COLO668 (cell line): ENCODE measurements around the gene MYOM3.

Source experiments
- DNase-seq: peaks from one replicate; lab custom pipeline; 2025; ENCODE audit not compliant: unreplicated experiment; lab: John Stamatoyannopoulos, UW

The MYOM3 gene

DNA sequence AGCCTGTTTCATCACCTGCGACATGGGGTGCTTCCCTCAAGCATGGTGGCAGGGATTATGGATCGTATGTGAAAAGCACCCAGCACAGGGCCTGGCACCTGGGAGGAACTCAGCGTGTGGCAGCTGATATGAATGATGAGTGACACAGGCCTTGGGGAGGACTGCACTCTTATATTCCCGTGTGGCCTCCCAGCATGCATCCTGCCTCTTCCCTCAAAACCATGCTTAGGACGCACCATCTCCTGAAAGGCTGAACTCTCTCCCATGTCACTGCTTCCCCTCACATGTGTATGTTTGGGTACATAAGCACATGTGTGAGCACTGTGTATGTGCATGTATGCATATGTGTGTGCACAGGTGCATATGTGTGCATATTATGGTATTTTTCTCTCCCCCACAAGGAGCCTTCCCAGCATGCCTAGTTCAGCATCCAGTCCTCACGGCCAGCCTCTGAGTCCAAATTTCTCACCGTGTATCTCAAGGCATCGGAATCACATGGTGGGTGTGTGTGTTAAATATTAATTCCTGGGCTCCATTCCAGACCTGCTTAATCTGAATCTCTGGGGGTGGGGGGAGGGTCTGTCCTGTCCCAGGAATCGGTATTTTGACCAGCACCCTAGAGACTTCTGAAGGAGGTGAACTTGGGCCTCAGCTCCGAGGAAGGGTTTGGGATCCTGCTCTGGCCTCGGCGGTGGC lies 12.8 kb downstream of the MYOM3 start:
- DNase-seq: no peak

DNA sequence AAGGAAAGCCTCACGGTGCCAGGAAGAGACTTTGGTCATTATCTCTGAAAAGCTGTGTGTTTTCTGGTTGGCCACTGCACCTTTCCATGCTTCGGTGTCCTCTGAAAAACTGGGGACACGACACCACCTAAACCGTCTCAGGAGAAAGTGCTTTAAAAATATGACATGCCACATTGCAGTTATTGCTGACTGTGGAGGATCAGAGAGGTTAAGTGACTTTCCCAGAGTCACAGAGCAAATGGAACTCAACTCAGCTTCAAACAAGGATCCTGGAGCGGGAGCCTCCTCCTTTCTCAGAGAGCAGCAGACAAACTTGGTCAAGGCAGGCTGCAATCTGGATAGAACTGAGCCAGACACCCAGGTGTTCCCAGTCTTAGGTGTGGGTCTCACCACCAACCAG lies 13.8 kb downstream of the MYOM3 start:
- no peak for DNase-seq

DNA sequence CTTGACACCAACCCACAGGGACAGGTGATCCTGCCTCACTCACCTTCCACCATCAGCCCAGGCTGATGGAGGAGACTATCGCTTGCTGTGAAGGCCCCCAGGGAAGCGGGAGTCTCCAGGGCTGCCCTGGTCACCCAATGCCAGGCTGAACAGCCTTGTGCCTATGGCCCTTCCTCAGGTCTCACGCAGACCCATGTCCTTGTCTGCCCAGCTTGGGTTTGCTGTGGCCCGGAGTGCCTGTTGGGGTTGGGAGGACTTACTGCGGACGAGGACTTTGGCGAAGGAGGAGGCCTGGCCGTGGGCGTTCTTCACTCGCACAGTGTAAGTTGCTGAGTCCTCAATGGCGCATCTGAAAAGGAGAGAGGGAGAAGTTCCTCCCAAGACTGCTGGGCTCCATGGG lies 14.3 kb downstream of the MYOM3 start:
- no peak for DNase-seq

DNA sequence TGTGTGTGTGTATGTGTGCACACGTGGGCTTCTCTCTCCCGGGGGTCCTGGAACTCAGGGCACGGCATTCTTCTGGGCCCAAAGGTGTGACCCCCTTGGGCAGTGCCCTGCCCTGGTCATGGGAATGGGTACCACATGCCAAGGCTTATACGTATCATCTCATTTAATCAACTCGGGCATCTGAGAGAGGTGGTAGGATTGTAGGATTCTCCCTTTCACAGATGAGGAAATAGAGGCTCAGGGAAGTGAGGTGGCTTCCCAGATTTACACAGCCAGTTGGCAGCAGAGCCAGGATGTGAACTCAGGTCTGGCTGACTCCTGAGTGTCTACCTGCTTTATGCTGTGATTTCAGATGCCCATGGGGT lies 15.2 kb downstream of the MYOM3 start:
- no peak for DNase-seq

DNA sequence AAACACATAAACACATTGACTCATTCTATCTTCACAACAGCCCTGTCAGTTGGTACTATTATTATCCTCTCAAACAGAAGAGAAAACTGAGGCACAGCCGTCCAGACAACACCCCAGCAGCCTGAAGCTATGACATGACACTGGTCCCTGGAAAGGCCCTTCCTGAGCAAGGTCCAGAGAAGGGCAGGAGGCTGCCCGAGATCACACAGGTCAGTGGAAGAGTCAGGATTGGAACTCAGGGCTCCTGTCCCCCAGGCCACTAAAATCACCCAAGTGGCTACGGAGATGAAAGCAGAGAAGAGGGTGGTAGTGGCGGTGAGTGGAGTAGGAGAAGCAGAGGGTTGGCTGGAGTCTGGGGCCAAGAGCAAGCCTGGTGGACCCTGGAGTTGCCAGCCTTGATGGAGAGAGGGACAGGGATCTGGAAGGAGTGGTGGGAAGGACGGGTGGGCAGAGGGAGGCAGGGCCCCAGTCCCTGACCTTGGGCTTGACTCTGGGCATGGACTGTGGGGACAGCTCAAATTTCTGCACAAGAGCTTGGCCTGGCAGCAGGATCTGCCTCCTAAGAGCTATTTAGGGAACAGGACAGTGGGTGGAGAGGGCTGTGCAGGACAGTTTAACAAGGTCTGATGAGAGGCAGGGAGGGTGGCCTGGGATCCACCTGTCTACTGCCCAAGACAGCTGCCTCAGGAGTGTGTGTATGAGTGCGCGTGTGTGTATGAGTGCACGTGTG lies 15.8 kb downstream of the MYOM3 start:
- DNase-seq: no peak

DNA sequence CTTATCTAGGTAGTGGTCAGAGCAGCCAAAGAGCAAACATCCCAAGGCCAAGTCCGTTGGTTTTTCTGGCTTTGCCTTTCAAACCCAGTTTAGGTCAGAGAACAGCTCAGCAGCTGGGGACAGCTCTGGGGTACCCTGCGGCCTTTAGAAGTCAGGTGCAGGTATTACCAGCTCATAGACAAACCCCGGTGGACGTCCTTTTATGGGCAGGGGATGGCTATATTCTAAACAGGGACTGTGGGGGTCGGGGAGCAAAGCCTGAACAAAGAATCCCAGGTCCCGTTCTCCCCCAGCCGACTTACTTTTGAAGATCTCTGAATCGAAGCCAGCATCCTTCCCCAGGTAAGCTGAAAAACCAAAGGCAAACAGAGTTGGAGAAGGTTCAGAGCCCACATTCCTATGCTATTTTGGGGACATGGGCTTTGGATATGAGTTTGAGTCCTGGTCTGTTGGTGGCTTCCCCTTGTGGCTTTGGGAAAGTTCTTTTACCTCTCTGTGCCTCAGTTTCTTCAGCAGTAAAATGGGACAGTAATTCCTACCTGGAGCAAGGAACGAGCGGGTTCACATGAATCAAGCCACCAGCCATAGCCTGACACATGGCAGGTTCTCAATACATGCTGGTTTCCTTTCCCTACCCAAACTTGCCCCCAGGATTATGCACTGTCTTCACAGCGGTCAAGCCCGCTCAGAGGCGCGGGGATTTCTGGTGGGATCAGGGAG lies 16.6 kb downstream of the MYOM3 start:
- DNase-seq: no peak

DNA sequence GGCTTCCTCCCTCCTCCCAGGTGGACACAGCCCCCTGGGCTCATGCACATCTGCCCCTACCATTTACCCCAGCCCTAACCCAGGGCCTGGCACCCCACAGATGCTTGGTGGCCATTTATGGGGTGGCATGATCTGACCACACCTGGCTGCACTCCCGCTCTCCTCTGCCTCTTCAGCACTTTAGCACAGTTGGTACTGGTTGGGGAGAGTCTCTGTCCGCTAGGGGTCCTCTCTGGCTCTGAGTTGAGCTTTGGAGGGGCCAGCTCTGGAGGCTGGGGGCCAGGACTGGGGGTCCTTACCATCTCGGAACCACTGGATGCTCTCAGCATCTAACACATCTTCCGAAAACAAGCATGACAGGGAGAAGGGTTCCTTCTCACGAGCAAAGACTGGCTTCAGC lies 17.4 kb downstream of the MYOM3 start:
- peak; percentile 25 for DNase-seq

DNA sequence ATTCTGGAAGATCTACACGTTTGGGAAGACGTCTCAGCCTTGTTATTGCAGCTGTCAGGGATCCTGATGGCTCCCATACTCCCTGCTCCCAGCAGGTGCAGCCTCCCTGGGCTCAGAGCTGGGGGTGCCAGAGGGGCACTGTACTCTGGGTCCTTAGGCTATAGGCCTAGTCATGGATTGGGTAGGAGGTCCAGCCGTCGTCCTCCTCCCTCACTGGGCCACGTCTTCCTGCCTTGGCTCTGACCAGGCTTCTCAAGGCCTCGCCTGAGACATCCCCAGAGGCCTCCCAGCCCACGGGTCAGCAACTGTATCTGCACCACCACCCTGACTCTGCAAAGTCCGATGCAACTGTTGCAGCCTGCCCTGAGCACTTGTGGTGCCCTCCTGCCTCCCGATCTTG lies 18.2 kb downstream of the MYOM3 start:
- no peak for DNase-seq

DNA sequence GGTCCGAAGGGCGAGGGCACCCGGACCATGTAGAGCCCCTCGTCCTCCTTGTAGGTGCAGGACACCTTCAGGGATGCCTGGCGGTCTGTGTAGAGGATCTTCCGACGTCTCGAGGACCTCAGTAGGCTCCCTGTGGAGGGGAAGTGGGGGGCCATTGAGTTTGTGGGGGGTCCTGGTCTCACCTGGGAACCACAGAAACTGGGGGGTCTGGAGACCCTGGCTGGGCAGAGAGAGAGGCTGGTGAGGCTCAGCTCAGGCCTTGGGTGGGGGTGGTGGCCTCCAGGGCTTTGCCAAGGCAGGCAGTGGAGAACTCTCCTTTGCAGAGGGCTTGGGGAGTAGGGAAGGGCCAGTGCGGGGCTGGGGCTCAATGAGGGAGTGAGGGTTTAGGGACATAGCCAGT lies 19.0 kb downstream of the MYOM3 start:
- DNase-seq: no peak

DNA sequence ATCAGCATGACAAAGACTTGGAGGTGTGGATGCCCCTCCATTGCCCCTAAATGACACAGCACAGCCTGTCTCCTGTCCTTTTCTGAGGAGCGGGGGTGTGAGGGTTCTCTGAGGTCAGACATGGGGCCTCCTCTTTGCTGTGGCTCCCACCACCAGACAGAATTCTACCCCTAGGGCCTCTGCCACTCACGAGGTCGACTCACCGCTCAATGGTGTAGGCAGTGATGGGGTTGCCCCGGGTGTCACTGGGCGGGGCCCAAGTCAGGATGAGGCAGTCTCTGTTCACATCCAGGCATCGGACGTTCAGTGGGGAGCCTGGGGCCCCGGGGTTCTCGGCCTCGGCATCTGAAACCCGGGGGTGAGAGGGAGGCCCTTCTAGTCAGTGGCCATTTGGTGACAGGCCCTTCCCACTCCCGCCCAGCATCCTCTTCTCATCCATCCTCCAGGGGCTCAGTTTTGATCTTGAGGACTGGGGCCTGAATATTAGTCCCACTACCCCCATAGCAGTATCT lies 19.9 kb downstream of the MYOM3 start:
- DNase-seq: no peak

DNA sequence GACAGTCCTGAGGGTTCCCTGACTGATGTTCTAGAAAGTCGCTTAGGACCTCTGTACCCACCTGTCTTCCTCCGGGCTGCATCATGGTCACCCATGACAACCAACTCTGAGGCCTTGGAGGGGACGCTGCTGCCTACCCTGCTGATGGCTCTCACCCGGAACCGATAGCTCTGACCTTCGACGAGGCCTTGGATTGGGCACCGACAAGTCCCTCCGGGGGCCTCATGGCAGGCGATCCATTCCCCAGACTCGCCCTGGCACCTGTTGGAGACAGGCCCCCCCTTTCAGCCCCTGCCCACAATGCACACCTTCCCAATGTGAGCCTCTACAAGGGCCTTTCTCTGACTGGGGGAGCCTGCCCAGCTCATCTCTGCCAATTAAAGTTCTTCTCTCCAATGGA lies 21.2 kb downstream of the MYOM3 start:
- no peak for DNase-seq

DNA sequence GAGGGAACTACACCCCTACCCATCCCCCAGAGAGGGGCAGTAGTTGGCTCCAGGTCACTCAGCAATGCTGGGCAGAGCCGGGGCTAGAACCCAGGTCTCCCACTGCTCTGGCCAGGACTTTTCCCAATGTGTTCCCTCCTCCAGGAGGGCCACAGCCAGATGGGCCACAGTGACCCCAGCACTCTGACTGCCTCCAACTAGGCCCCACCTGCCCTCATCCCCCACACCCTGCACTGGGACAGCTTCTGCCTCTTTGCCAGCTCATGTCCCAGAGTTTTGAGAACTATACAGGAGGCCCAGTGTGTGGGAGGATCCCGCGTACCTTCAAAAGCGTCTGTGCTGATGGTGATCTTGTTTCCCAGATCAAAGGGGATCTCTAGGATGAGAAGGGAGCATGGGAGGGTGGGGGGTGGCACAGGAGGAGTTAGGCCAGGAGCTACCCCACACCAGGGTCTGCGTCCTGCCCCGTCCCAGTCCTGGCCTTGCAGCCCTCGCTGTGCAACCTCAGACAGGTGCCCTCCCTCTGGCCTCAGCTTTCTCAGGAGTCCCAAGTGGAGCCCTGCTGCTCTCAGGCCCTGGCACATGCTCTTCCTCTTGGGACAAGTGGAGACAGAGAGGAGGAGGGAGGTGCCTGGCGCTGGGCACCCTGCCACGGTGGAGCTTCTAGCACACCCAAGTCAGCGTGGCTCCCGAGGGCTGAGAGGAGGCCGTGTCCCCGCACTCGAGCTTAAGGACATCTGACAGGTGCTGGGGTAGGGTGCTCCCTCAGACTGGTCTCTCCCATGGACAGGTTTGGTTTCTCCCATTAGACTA lies 22.0 kb downstream of the MYOM3 start:
- no peak for DNase-seq

DNA sequence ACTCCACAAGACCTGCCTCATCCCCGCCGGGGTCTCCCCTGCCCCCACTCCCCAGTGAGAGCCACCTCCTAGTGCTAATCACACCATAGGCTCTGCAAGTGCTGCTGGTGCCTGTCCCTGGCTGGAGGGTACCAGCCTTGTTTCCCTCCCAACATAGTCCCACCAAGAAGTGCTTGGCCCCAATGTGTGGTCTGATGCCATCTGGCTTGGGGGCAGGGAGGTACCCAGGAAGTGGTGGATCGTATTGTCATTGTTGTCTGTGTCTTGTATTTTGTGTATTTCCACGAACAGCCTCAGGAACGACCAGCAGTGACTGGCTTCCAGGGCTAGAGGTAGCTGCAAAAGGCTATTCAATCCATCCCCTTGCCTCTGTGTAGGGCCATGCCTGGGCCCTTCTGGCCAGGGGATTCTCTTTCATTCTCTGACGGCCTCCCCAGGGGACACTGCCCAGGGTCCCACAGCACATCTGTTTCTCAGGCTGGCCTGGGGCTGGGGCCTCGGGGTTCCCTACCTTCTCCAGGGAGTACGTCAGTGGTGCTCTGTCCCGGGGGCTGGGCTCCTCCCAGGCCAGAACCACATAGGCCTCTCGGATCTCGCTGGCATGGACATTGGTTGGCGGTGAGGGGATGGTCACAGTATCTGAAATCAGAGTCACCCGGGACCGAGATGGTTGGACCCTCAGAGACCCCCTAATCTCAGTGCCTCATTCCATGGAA lies 22.8 kb downstream of the MYOM3 start:
- DNase-seq: no peak

DNA sequence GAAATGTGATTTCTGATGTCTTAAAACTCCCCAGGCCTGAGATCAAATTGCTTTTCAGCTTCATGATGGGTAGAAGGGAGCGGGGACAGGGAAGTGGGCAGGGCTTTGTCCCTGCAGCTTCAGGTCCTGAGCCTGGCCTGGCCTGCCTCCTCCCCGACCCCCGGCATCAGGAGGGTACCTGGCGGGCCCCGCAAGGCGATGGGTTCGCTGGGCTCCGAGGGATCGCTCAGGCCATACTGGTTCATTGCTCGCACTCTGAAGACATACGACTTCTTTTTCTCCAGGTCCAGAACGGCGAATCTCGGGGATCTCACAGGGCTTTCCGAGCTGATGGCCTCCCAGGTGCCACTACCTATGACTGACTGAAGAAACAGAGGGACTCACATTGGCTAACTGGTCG lies 25.5 kb downstream of the MYOM3 start:
- DNase-seq: no peak

DNA sequence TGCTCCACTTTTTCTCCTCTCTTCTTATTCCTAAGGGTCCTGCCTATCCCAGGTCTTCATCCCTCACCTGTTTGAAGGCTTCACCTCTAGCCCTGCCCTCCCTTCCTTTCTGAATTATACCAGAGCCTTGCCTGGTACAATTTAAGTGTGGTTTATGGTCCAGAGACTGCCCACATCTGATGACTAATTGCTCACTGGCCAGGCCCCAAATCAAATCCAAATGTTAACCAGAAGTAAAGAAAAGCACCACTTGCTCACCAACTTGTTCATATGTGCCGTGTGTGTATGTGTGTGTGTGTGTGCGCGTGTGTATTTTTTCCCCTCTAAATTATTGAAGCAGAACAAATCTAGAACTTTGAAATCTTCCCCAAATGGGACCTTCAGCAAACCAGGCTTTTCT lies 26.4 kb downstream of the MYOM3 start:
- DNase-seq: no peak

DNA sequence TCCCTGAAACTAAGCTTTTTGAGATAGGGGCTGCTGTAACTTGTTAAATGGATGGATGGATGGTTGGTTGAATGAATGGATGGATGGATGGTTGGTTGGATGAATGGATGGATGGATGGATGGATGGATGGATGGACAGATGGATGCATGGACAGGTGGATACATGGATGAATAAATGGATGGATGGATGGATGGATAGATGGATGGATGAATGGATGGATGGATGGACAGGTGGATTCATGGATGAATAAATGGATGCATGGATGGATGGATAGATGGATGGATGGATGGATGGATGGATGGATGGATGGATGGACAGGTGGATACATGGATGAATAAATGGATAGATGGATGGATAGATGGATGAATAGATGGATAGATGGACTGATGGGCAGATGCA lies 26.9 kb downstream of the MYOM3 start:
- DNase-seq: no peak

DNA sequence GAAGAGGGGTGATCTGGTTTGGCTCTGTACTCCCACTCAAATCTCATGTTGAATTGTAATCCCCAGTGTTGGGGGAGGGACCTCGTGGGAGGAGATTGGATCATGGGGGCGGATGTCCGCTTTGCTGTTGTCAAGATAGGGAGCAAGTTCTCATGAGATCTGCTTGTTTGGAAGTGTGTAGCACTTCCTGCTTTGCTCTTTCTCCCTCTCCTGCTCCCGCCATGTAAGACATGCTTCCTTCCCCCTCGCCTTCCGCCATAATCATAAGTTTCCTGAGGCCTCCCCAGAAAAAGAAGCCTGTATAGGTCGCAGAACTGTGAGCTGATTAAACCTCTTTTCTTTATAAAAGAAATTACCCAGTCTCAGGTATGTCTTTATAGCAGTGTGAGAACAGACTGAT lies 27.9 kb downstream of the MYOM3 start:
- DNase-seq: no peak

DNA sequence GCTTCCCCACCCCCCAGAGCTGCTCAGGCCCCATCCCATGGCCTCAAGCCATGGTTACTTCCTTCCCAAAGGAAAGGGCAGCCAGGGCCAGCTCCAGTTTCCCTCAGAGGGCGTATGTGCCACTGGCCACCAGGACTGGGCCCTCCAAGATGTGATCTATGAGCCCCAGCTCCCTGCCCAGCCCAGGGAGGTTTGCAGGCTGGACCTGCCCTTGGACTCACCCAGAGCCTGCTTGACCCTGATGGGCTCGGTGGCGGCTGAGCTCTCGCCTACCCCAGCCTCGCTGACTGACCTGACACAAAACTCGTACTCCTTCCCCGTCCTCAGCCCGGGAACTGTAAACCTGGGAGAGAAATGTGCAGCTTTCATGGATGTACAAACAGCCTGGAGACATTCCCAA lies 29.6 kb downstream of the MYOM3 start:
- DNase-seq: no peak

DNA sequence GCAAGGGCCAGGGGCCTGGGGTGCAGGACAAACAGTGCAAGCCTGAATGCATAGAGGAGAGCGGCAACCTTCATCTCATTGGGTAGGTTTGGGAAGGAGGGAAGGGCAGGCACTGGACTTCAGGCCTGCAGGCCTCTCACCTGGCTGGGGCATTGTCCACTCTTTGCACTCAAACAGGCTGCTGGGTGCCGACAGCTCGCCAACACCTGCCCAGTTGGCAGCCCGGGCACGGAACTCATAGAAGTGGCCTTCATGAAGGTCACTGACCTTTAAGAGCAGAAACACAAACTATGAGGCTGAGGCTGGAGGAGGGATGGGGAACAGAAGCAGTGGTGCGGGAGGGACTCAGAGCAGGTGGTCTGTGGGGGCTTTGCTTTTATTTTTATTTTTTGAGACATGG lies 30.7 kb downstream of the MYOM3 start:
- DNase-seq: no peak

DNA sequence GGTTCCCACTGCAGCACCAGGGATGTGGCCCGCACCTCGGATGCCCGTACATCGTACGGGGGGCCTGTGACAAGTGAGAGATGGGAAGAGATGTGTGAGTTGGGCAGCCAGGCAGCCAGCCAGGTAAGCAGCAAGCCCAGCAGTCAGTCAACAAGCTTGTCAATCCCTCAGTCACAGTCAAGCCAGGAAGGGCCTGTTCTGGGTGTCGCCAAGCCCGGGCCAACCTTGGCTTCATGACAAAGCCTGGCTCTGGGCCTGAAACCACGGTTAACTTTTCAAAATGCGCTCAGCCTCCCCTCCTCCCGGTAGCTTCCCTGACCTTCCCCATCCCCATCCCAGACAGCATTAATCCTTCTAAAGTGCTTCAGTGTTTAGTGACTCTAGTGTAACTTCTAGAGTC lies 31.8 kb downstream of the MYOM3 start:
- no peak for DNase-seq
